Neutrophil (primary cell): Measurements from ENCODE around the gene BARHL1.

Experiments
- H3K27ac ChIP-seq: fragments of 200-600 bp; sonication (generic); 2 replicates; pipeline ENCODE4 v1.5.1; 2016; ENCODE audit warnings: mild to moderate bottlenecking, moderate library complexity
- H3K27me3 ChIP-seq: fragments of 200-600 bp; sonication (generic); 2 replicates; pipeline ENCODE4 v1.6.0; 2016; ENCODE audit warnings: mild to moderate bottlenecking
- H3K36me3 ChIP-seq: fragments of 200-600 bp; sonication (generic); 2 replicates; pipeline ENCODE4 v1.5.1; 2017
- H3K4me1 ChIP-seq, 2 experiments: fragments of 200-600 bp in 1 of 2; sonication (generic) in 1 of 2; 1 replicate in 1 of 2; 2 replicates in 1 of 2; pipeline versions ENCODE4 v1.5.1 to v1.6.1; 2013 to 2016; ENCODE audit warnings: low read depth in 1 of 2, low read length in 1 of 2, mild to moderate bottlenecking in 1 of 2, moderate library complexity in 1 of 2; ENCODE audit not compliant: control insufficient read depth in 1 of 2, insufficient read depth in 1 of 2
- H3K4me3 ChIP-seq, 2 experiments: fragments of 200-600 bp in 1 of 2; sonication (generic) in 1 of 2; 1 replicate in 1 of 2; 2 replicates in 1 of 2; pipeline ENCODE4 v1.5.1; 2013 to 2016; ENCODE audit warnings: low read depth in 1 of 2, low read length in 1 of 2, mild to moderate bottlenecking in 1 of 2, moderate library complexity in 1 of 2
- H3K9me3 ChIP-seq: fragments of 200-600 bp; sonication (generic); 2 replicates; pipeline ENCODE4 v1.5.1; 2016
- TF ChIP-seq, protein P1 (sequence below): fragments of 200-600 bp; sonication (generic); IDR thresholded peaks from 2 replicates; pipeline ENCODE4 v1.5.1; 2016; ENCODE audit warnings: antibody characterized with exemption

BARHL1 gene

DNA sequence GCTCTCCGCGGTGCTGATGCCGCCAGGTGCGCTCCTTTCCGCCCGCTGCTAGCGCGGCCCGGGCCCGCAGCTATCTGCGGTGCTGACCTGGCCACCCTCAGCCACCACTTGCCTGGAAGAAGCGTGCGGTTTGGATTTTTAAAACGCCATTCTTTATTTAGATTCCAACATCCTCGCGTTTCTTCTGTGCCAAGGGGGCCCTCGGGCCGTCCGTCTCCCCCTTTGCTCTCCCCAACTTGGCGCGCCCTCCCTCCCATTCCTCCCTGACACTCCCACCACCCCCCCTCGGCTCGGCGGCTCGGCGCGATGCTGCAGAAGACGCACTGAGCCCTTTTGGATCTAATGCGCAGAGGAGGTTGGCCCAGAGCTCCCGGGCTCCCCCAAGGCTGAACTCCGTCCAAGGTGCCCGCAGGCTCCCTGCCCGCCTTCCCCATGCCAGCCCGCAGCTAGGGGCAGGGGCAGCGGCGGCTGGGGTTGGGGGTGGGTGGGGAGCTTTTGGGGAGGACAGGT is at the start of gene BARHL1:
Gene BARHL1 (plus strand): TSS at position 331 of the 510 bp plus-strand sequence. CDS start 192 bp downstream, outside the sequence.
- no peaks in the 10 kb centered on the region for H3K9me3 ChIP-seq
- no peak within 1 kb of the TSS for H3K4me3 ChIP-seq
- H3K27me3 ChIP-seq = peaks cover 100% of the 10 kb centered on the region
- no peaks in the 10 kb centered on the region for H3K4me1 ChIP-seq
- H3K36me3 ChIP-seq = no peaks in the 10 kb centered on the region
- TF ChIP-seq, protein P1, sequence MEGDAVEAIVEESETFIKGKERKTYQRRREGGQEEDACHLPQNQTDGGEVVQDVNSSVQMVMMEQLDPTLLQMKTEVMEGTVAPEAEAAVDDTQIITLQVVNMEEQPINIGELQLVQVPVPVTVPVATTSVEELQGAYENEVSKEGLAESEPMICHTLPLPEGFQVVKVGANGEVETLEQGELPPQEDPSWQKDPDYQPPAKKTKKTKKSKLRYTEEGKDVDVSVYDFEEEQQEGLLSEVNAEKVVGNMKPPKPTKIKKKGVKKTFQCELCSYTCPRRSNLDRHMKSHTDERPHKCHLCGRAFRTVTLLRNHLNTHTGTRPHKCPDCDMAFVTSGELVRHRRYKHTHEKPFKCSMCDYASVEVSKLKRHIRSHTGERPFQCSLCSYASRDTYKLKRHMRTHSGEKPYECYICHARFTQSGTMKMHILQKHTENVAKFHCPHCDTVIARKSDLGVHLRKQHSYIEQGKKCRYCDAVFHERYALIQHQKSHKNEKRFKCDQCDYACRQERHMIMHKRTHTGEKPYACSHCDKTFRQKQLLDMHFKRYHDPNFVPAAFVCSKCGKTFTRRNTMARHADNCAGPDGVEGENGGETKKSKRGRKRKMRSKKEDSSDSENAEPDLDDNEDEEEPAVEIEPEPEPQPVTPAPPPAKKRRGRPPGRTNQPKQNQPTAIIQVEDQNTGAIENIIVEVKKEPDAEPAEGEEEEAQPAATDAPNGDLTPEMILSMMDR = no peak
- no peak within 1 kb of the TSS for H3K27ac ChIP-seq

DNA sequence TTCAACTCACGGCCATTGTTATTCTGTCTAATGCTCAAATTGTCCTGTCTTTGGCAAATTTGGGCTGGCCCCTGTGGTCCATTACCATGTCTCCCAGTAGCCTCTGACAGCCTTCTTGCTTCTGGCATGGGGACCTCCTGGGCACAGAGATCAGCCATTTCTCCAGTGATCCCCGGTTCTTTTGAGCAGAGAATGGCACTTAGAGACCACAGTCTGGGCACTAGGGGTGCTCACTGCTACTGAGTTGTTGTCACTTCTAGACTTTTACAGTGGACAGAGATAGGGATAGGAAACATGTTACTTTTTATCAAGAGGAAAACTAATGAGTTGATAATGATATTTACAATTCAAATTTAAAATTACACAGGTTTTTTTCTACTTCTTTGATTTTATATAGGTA is 47.6 kb upstream of the BARHL1 start:
- Histone ChIP-seq H3K27me3 (peaks cover 25% of the 10 kb centered on the region), H3K27ac (no peak overlapping the region), H3K4me1 (no peaks in the 10 kb centered on the region), H3K9me3 (no peaks in the 10 kb centered on the region), H3K36me3 (no peaks in the 10 kb centered on the region), H3K4me3 (no peak overlapping the region)
- TF ChIP-seq, protein P1 = no peak

DNA sequence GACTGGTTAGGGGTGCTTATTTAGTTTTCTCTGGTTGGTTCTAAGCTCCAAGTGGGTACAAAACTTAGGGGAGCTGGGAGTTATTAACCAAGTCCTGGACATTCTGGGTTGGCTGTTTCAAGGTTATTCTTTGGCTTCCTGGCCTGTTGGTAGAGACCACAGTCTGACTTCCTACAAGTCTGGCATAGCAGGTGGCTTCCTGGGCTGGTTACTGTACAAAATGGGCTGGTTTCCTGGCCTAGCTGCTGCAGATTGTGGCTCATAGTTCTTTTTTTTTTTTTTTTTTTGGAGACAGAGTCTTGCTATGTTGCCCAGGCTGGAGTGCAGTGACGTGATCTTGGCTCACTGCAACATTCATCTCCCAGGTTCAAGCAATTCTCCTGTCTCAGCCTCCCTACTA is 46.3 kb upstream of the BARHL1 start:
- no peaks in the 10 kb centered on the region for H3K9me3 ChIP-seq
- H3K36me3 ChIP-seq = no peaks in the 10 kb centered on the region
- TF ChIP-seq, protein P1 = no peak

DNA sequence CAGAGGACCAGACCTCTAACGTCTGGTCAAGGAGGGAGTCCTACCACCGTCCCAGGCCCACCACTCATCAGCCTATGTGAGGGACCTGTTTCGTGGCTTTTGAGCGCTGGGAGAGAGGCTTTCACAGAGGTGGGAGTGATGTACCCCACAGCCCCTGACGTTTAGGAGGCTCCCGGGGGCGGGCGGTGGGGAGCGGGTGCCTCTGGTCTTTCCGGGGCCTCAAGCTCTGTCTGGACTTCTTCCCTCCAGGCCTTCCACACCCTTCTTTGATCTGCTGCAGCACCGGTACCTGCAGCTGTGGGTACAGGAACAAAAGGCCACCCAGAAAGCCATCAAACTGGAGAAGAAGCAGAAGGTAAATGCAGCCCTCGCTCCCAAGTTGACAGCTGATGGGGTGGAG is 45.1 kb upstream of the BARHL1 start:
- no peaks in the 10 kb centered on the region for H3K4me1 ChIP-seq
- H3K9me3 ChIP-seq = no peaks in the 10 kb centered on the region
- H3K27me3 ChIP-seq = peaks cover 3% of the 10 kb centered on the region
- H3K36me3 ChIP-seq = no peaks in the 10 kb centered on the region
- no peak overlapping the region for H3K27ac ChIP-seq
- TF ChIP-seq, protein P1 = no peak
- no peak overlapping the region for H3K4me3 ChIP-seq

More for the DNA sequence above, 46.3 kb upstream of the BARHL1 start:
- Histone ChIP-seq H3K4me3 (no peak overlapping the region), H3K27me3 (peaks cover 16% of the 10 kb centered on the region), H3K4me1 (no peaks in the 10 kb centered on the region), H3K27ac (no peak overlapping the region)

DNA sequence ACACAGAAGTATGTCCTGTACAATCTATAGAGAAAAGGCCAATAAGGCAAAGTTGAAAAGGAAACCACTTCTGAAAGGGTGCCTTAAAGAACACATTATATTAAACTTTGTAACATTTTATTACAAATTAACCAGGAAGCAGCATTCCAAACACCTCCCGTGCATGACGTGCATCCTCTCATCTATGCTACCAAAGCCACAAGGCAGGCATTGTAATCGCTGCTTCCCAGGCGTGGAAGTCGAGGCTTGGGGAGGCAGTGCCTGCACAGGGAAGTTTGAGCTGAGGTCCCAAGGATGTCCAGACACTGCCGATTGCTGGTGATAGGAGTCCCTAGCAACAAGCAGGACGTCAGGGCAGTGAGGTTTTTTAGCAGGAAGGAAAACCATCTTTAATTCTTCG is 44.3 kb upstream of the BARHL1 start:
- TF ChIP-seq, protein P1 = no peak
- no peak overlapping the region for H3K4me3 ChIP-seq
- H3K9me3 ChIP-seq = no peaks in the 10 kb centered on the region
- H3K27ac ChIP-seq = no peak overlapping the region
- H3K4me1 ChIP-seq = no peaks in the 10 kb centered on the region
- no peaks in the 10 kb centered on the region for H3K36me3 ChIP-seq
- H3K27me3 ChIP-seq = no peaks in the 10 kb centered on the region

DNA sequence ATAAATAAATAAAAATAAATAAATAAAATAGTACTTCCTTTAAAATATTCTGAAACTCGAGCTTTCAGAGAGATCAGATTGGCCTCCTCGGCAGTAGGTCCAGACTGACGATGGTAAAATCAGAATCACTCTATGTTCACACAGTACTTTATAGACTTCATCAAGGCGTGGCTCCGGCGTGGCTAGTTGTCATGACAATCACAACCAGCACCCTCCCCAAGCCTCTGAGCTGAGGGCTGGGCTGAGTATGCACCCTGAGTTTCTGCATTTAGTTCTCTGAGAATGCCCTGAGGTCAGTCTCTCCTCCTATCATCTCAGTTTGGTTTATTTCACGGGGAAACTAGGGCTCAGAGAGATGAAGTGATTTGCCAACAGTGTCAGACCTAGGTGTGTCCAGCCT is 43.3 kb upstream of the BARHL1 start:
- Histone ChIP-seq H3K27ac (no peak overlapping the region), H3K27me3 (peaks cover 4% of the 10 kb centered on the region), H3K36me3 (no peaks in the 10 kb centered on the region), H3K4me1 (no peaks in the 10 kb centered on the region), H3K9me3 (no peaks in the 10 kb centered on the region), H3K4me3 (no peak overlapping the region)
- TF ChIP-seq, protein P1 = no peak
